B cell (primary cell): ENCODE results near the gene PRAME. TPM values are rescaled to one million over a fixed set of nuclear protein-coding genes. Genes with fewer than 3 reads are reported as not detected.

Source experiments
- ATAC-seq: fragments of 200-7000 bp; cut with Tn5 transposase; one replicate; pipeline ENCODE4 v1.10.0; 2021; ENCODE audit warnings: low read depth, mild to moderate bottlenecking, moderate number of reproducible peaks, moderate library complexity
- CTCF ChIA-PET: fragments of 350-600 bp; sonication (Branson Sonifier 250); formaldehyde crosslinking; loops from one replicate; lab custom pipeline; 2021; ENCODE audit warnings: antibody characterized with exemption, inconsistent platforms; lab: Charles Lee
- POLR2A ChIA-PET: fragments of 350-600 bp; sonication (Branson Sonifier 250); formaldehyde crosslinking; loops from one replicate; lab custom pipeline; 2021; ENCODE audit warnings: antibody characterized with exemption; lab: Charles Lee
- DNase-seq: peaks from one replicate; pipeline ENCODE4 v3.0.0; 2013
- H2AFZ ChIP-seq: 2 replicates; pipeline ENCODE4 v1.6.1; 2012; ENCODE audit warnings: mild to moderate bottlenecking, low read depth, low read length; ENCODE audit not compliant: insufficient read depth, poor library complexity, severe bottlenecking
- H3K27ac ChIP-seq, 2 donors: 1 replicate in 1 of 2; 2 replicates in 1 of 2; pipeline ENCODE4 v1.5.1; 2012 to 2013; ENCODE audit warnings: low read length in 2 of 2, mild to moderate bottlenecking in 2 of 2, moderate library complexity in 1 of 2
- H3K27me3 ChIP-seq, 4 experiments: fragments of 200-600 bp in 1 of 4; sonication (generic) in 1 of 4; replicated peaks in 1 of 4; 1 replicate in 2 of 4; 2 replicates in 2 of 4; pipeline versions ENCODE4 v1.6.1 to v1.7.0; 2013 to 2016; ENCODE audit warnings: low read length in 3 of 4, mild to moderate bottlenecking in 2 of 4, mixed read lengths in 1 of 4, moderate library complexity in 1 of 4; ENCODE audit not compliant: insufficient read depth in 4 of 4, control insufficient read depth in 3 of 4; ENCODE audit errors: control extremely low read depth in 1 of 4
- H3K36me3 ChIP-seq, 2 experiments: replicated peaks in 1 of 2; 1 replicate in 1 of 2; 2 replicates in 1 of 2; pipeline versions ENCODE4 v1.6.1 to v1.7.1; 2013; ENCODE audit warnings: low read length in 1 of 2; ENCODE audit not compliant: insufficient read depth in 2 of 2, control insufficient read depth in 1 of 2; ENCODE audit errors: control extremely low read depth in 1 of 2, extremely low read depth in 1 of 2
- H3K4me1 ChIP-seq, 2 donors: fragments of 200-600 bp in 1 of 2; sonication (generic) in 1 of 2; 1 replicate in 1 of 2; 2 replicates in 1 of 2; pipeline versions ENCODE4 v1.5.1 to v1.6.1; 2013 to 2017; ENCODE audit warnings: low read length in 2 of 2; ENCODE audit not compliant: control insufficient read depth in 2 of 2, insufficient read depth in 2 of 2
- H3K4me2 ChIP-seq: replicated peaks from 2 replicates; pipeline ENCODE3; 2012; ENCODE audit warnings: mild to moderate bottlenecking, low read depth, low read length; ENCODE audit not compliant: poor library complexity, severe bottlenecking
- H3K4me3 ChIP-seq, 5 experiments: fragments of 200-600 bp in 1 of 5; sonication (generic) in 1 of 5; 1 replicate in 3 of 5; 2 replicates in 2 of 5; pipeline versions ENCODE4 v1.5.1 to v1.7.0; 2011 to 2016; ENCODE audit warnings: low read length in 4 of 5, mild to moderate bottlenecking in 4 of 5, low read depth in 2 of 5, control low read depth in 1 of 5, moderate library complexity in 1 of 5; ENCODE audit not compliant: insufficient read depth in 1 of 5; ENCODE audit errors: control extremely low read depth in 1 of 5, extremely low read depth in 1 of 5
- H3K79me2 ChIP-seq: fragments of 200-600 bp; sonication (generic); one replicate; pipeline ENCODE4 v1.6.0; 2016; ENCODE audit warnings: low read length; ENCODE audit not compliant: control insufficient read depth, insufficient read depth
- H3K9ac ChIP-seq: fragments of 200-600 bp; sonication (generic); 2 replicates; pipeline ENCODE4 v1.6.1; 2017; ENCODE audit warnings: mild to moderate bottlenecking, low read length, moderate library complexity
- H3K9me3 ChIP-seq, 3 donors: one replicate each; pipeline versions ENCODE4 v1.6.1 to v1.7.1; 2013; ENCODE audit warnings: low read length in 2 of 3; ENCODE audit not compliant: control insufficient read depth in 2 of 3, insufficient read depth in 1 of 3; ENCODE audit errors: control extremely low read depth in 1 of 3
- H4K20me1 ChIP-seq: 2 replicates; pipeline ENCODE4 v1.6.0; 2012; ENCODE audit warnings: mild to moderate bottlenecking, low read length; ENCODE audit not compliant: insufficient read depth, control insufficient read depth, poor library complexity, severe bottlenecking
- H3K27ac Mint-ChIP-seq: one replicate; pipeline ENCODE4 v1.8.0; 2021; ENCODE audit warnings: mixed read lengths
- H3K27me3 Mint-ChIP-seq: one replicate; pipeline ENCODE4 v1.8.0; 2021; ENCODE audit warnings: mixed read lengths
- H3K4me1 Mint-ChIP-seq: one replicate; pipeline ENCODE4 v1.8.0; 2021; ENCODE audit warnings: mixed read lengths
- H3K4me3 Mint-ChIP-seq: one replicate; pipeline ENCODE4 v1.8.0; 2021; ENCODE audit warnings: mixed read lengths
- H3K9me3 Mint-ChIP-seq: one replicate; pipeline ENCODE4 v1.8.0; 2022; ENCODE audit warnings: mixed read lengths; ENCODE audit not compliant: insufficient read depth
- CTCF ChIP-seq: fragments of 200-600 bp; IDR thresholded peaks from one replicate; pipeline ENCODE4 v1.8.0; 2022; ENCODE audit warnings: antibody characterized with exemption, mild to moderate bottlenecking
- EZH2 ChIP-seq: IDR thresholded peaks from 2 replicates; pipeline ENCODE4 v1.6.1; 2012; ENCODE audit warnings: borderline replicate concordance, low read depth, mild to moderate bottlenecking, moderate library complexity, low read length; ENCODE audit not compliant: insufficient read depth, poor library complexity, severe bottlenecking
- WGBS: methylation state at CpG from one replicate; pipeline ENCODE4 v1.1.5; 2013; ENCODE audit warnings: missing lambda C conversion rate; ENCODE audit not compliant: insufficient coverage; 5-methylcytosine and 5-hydroxymethylcytosine counted together
- intact Hi-C: fragments of 100-400 bp; cut with micrococcal nuclease; formaldehyde crosslinking; loops from one replicate; pipeline ENCODE4 v1.10.0; 2022
- polyA plus RNA-seq: library from polyadenylated mRNA; depleted of rRNA; stranded (reverse); fragments of >200 nt; gene quantifications from 2 replicates; pipeline ENCODE4 v1.2.3, GENCODE V29; 2012
- total RNA-seq, 2 donors: library from RNA; stranded (reverse); fragments of 120-200 nt in 1 of 2; gene quantifications; 1 replicate in 1 of 2; 2 replicates in 1 of 2; pipeline versions ENCODE4 v1.2.3 to v1.2.4, GENCODE V29; 2013 to 2022

The PRAME gene
- total and polyA plus RNA-seq, 2 donors (not counting 1 experiment from before 2014, with no cell fraction given), result 0.63 TPM; not detected in 1

GRCh38 chr22:22576244-22576988 lies 17.4 kb upstream of the PRAME start:
- ATAC-seq (peak; percentile 49), DNase-seq (peak; percentile 56)

More at GRCh38 chr22:22576244-22576988, 17.4 kb upstream of the PRAME start:
- ChIA-PET CTCF (interaction anchor here (0.6 to 3.0 kb wide), 21 partner anchors 10 to 641 kb away, joined by 3 to 41 read pairs (median 4); partner anchors contain the start of gene ZNF280B), POLR2A (interaction anchor here (0.8 kb wide), 1 partner anchor 10 kb away, joined by 3 read pairs; no protein-coding TSS in a partner anchor)
- intact Hi-C loops, result no loop called here
- H3K27me3 ChIP-seq, result peaks cover 0 to 2% (median 0%) of the 10 kb centered on the region in 4 experiments
- no peak overlapping the region for H3K4me3 Mint-ChIP-seq
- H3K79me2 ChIP-seq, result no peaks in the 10 kb centered on the region
- peaks cover 10% of the 10 kb centered on the region for H3K4me1 Mint-ChIP-seq
- 52% methylated on average over 6 of the region's 8 CpGs for WGBS
- peaks cover 0 to 15% of the 10 kb centered on the region in 2 donors for H3K4me1 ChIP-seq
- H3K9me3 Mint-ChIP-seq, result no peaks in the 10 kb centered on the region
- H3K36me3 ChIP-seq, result no peaks in the 10 kb centered on the region
- H3K27me3 Mint-ChIP-seq, result peaks cover 8% of the 10 kb centered on the region
- TF ChIP-seq EZH2 (no peak), CTCF (peak; percentile 84)
- no peak overlapping the region for H3K4me3 ChIP-seq
- no peak overlapping the region for H2AFZ ChIP-seq
- H3K9me3 ChIP-seq, result peaks cover 0 to 9% (median 1%) of the 10 kb centered on the region in 3 donors
- no peak overlapping the region for H3K27ac ChIP-seq
- no peak overlapping the region for H3K27ac Mint-ChIP-seq
- H3K4me2 ChIP-seq, result no peak overlapping the region
- H4K20me1 ChIP-seq, result no peaks in the 10 kb centered on the region
- no peak overlapping the region for H3K9ac ChIP-seq
